Astrocyte (in vitro differentiated cells and primary cell): Measurements from ENCODE around the gene CTRB1. TPM values are rescaled to one million over a fixed set of nuclear protein-coding genes. Genes with fewer than 3 reads are reported as not detected.
A peak's percentile ranks its signal among the peaks of the same experiment; 100 is the strongest.

Experiments used
- DNase-seq: peaks from one replicate; pipeline ENCODE4 v3.0.0-alpha.2; 2010; ENCODE audit warnings: low read depth
- FAIRE-seq: peaks from 2 replicates; lab custom pipeline; 2011; peaks lifted over from hg19 to GRCh38; lab: Jason Lieb, UNC
- H2AFZ ChIP-seq: 2 replicates; pipeline ENCODE4 v1.6.0; 2012; ENCODE audit warnings: low read depth, low read length, inconsistent platforms
- H3K27ac ChIP-seq: 2 replicates; pipeline ENCODE4 v1.5.1; 2011; ENCODE audit warnings: low read depth, low read length, inconsistent platforms
- H3K27me3 ChIP-seq: 2 replicates; pipeline ENCODE4 v1.6.0; 2011; ENCODE audit warnings: low read length, inconsistent platforms; ENCODE audit not compliant: insufficient read depth
- H3K36me3 ChIP-seq: 2 replicates; pipeline ENCODE4 v1.5.1; 2011; ENCODE audit warnings: low read length, inconsistent platforms; ENCODE audit not compliant: insufficient read depth
- H3K4me1 ChIP-seq: 2 replicates; pipeline ENCODE4 v1.5.1; 2011; ENCODE audit warnings: low read length, inconsistent platforms; ENCODE audit not compliant: insufficient read depth
- H3K4me2 ChIP-seq: 2 replicates; pipeline ENCODE4 v1.6.0; 2012; ENCODE audit warnings: low read length, inconsistent platforms
- H3K4me3 ChIP-seq: 2 replicates; pipeline ENCODE4 v1.5.1; 2011; ENCODE audit warnings: low read depth, mild to moderate bottlenecking, low read length, inconsistent platforms; ENCODE audit not compliant: insufficient read depth
- H3K79me2 ChIP-seq: 2 replicates; pipeline ENCODE4 v1.6.0; 2012; ENCODE audit warnings: mild to moderate bottlenecking, low read length, inconsistent platforms; ENCODE audit not compliant: insufficient read depth
- H3K9ac ChIP-seq: 2 replicates; pipeline ENCODE4 v1.6.0; 2012; ENCODE audit warnings: mild to moderate bottlenecking, low read length, inconsistent platforms
- H3K9me3 ChIP-seq: 2 replicates; pipeline ENCODE4 v1.5.1; 2012; ENCODE audit warnings: low read depth, mild to moderate bottlenecking, low read length, inconsistent platforms; ENCODE audit not compliant: insufficient read depth
- H4K20me1 ChIP-seq: 2 replicates; pipeline ENCODE4 v1.6.0; 2012; ENCODE audit warnings: low read length, inconsistent platforms; ENCODE audit not compliant: insufficient read depth
- H3K27ac Mint-ChIP-seq: one replicate; pipeline ENCODE4 v1.8.0; 2021; ENCODE audit warnings: mild to moderate bottlenecking, mixed read lengths; ENCODE audit not compliant: unreplicated experiment
- H3K27me3 Mint-ChIP-seq: one replicate; pipeline ENCODE4 v1.8.0; 2021; ENCODE audit warnings: low read depth, mixed read lengths; ENCODE audit not compliant: unreplicated experiment
- H3K36me3 Mint-ChIP-seq: one replicate; pipeline ENCODE4 v1.8.0; 2021; ENCODE audit warnings: low read depth, mixed read lengths; ENCODE audit not compliant: unreplicated experiment
- H3K4me1 Mint-ChIP-seq: one replicate; pipeline ENCODE4 v1.8.0; 2021; ENCODE audit warnings: low read depth, mixed read lengths; ENCODE audit not compliant: unreplicated experiment
- H3K4me3 Mint-ChIP-seq: one replicate; pipeline ENCODE4 v1.8.0; 2021; ENCODE audit warnings: mild to moderate bottlenecking, moderate library complexity, mixed read lengths; ENCODE audit not compliant: unreplicated experiment
- H3K9me3 Mint-ChIP-seq: one replicate; pipeline ENCODE4 v1.8.0; 2021; ENCODE audit warnings: mild to moderate bottlenecking, mixed read lengths; ENCODE audit not compliant: unreplicated experiment
- EZH2 ChIP-seq: IDR thresholded peaks from 2 replicates; pipeline ENCODE4 v1.6.1; 2012; ENCODE audit warnings: mild to moderate bottlenecking, low read length, inconsistent platforms; ENCODE audit not compliant: insufficient read depth
- total RNA-seq: library from RNA; stranded (reverse); gene quantifications from 2 replicates; pipeline ENCODE4 v1.2.1, GENCODE V29; 2021
- TF ChIP-seq, protein P1 (sequence below): IDR thresholded peaks from 2 replicates; pipeline ENCODE4 v1.5.1; 2011; ENCODE audit warnings: low read depth, mild to moderate bottlenecking, inconsistent platforms, low read length, moderate library complexity; ENCODE audit not compliant: insufficient read depth

The CTRB1 gene
- total RNA-seq, 1 donor from 2014 or later = not detected

DNA sequence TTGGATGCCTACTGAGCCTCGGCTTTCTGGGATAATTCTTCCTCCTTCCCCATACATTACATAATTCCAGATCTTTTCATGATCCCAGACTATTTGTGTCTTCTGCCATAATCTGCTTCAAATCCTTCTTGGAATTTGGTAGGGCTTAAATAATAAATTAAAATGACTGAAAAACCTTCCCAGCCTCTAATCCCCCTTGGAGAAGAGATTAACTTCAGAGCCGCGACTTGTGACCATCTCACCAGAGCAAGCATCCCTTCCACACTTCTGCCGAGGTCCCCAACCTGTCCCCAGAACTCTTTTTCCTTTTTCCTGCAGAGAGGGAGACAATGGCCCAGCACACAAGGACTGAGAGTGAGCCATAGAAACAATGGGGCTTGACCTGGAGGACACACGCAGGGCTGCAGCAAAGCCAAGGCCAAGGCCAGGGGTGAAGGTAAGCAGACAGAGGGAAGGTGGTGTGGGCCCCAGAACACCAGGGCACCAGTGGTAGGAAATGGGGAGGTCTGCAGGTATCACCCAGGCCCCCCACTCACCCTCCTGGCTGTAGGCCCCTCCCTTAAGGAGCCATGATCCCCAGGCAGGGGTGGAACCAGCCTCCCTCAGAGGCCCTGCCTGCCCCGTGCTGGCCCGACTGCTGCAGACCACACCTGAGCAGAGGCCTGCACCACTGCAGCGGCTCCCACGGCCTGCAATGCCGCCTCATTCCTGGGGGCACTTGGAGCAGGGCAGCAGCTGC, 42.2 kb downstream of the CTRB1 start:
- peak overlapping the region; percentile 31 for H3K27ac Mint-ChIP-seq
- peaks cover 10% of the 10 kb centered on the region for H3K36me3 Mint-ChIP-seq
- Histone ChIP-seq H2AFZ (no peak overlapping the region), H3K27ac (no peak overlapping the region), H3K27me3 (no peaks in the 10 kb centered on the region), H3K9ac (no peak overlapping the region), H3K36me3 (no peaks in the 10 kb centered on the region), H3K4me3 (no peak overlapping the region), H3K9me3 (no peaks in the 10 kb centered on the region), H4K20me1 (peaks cover 87% of the 10 kb centered on the region), H3K4me2 (peak overlapping the region; percentile 98), H3K79me2 (peaks cover 100% of the 10 kb centered on the region), H3K4me1 (peaks cover 51% of the 10 kb centered on the region)
- no peaks in the 10 kb centered on the region for H3K9me3 Mint-ChIP-seq
- no peaks in the 10 kb centered on the region for H3K27me3 Mint-ChIP-seq
- TF ChIP-seq EZH2 = no peak
- TF ChIP-seq, protein P1, sequence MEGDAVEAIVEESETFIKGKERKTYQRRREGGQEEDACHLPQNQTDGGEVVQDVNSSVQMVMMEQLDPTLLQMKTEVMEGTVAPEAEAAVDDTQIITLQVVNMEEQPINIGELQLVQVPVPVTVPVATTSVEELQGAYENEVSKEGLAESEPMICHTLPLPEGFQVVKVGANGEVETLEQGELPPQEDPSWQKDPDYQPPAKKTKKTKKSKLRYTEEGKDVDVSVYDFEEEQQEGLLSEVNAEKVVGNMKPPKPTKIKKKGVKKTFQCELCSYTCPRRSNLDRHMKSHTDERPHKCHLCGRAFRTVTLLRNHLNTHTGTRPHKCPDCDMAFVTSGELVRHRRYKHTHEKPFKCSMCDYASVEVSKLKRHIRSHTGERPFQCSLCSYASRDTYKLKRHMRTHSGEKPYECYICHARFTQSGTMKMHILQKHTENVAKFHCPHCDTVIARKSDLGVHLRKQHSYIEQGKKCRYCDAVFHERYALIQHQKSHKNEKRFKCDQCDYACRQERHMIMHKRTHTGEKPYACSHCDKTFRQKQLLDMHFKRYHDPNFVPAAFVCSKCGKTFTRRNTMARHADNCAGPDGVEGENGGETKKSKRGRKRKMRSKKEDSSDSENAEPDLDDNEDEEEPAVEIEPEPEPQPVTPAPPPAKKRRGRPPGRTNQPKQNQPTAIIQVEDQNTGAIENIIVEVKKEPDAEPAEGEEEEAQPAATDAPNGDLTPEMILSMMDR = no peak
- H3K4me1 Mint-ChIP-seq = peaks cover 49% of the 10 kb centered on the region
- DNase-seq (no peak), FAIRE-seq (no peak)
- H3K4me3 Mint-ChIP-seq = peak overlapping the region; percentile 30

DNA sequence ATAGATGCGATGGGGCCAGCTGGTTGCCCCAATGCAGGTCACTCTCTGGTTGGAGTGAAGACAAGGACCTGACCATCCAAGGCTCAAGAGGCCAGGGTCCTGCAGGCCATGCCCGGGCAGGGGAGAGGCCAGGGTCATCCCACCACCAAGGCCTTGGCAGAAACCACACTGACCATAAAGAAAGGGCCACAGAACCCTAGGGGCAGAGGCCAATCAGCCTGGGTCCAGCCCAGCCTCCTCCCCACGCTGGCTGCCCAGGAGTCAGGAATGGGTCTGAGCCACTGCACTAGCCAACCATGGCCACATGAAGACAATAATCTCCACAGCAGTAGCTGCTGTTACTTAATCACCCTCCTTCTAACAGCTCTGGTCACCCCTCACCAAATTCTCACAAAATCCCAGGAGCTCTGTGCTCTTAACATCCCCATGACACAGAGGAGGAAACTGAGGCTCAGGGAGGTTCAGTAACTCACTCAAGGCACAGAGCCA, 42.8 kb downstream of the CTRB1 start:
- Histone ChIP-seq H2AFZ (no peak overlapping the region), H3K4me2 (peak overlapping the region; percentile 98)
- no peak for FAIRE-seq

More for the DNA sequence above, 42.8 kb downstream of the CTRB1 start:
- Histone ChIP-seq H3K9me3 (no peaks in the 10 kb centered on the region), H3K79me2 (peaks cover 100% of the 10 kb centered on the region), H3K4me3 (no peak overlapping the region), H3K27me3 (no peaks in the 10 kb centered on the region), H3K36me3 (no peaks in the 10 kb centered on the region), H3K4me1 (peaks cover 51% of the 10 kb centered on the region), H3K9ac (no peak overlapping the region), H3K27ac (no peak overlapping the region), H4K20me1 (peaks cover 81% of the 10 kb centered on the region)
- TF ChIP-seq EZH2 = no peak
- TF ChIP-seq, protein P1 = no peak
- H3K27ac Mint-ChIP-seq = no peak overlapping the region
- H3K9me3 Mint-ChIP-seq = no peaks in the 10 kb centered on the region
- DNase-seq = no peak
- no peak overlapping the region for H3K4me3 Mint-ChIP-seq
- H3K27me3 Mint-ChIP-seq = no peaks in the 10 kb centered on the region
- peaks cover 10% of the 10 kb centered on the region for H3K36me3 Mint-ChIP-seq
- H3K4me1 Mint-ChIP-seq = peaks cover 49% of the 10 kb centered on the region
